ENCODE measurements around the gene TMEM253. TPM values are rescaled to one million over a fixed set of nuclear protein-coding genes. Genes with fewer than 3 reads are reported as not detected.
A peak's percentile ranks its signal among the peaks of the same experiment; 100 is the strongest.

The TMEM253 gene
- total RNA-seq, 1 donor from 2014 or later, result 1.4 TPM

DNA sequence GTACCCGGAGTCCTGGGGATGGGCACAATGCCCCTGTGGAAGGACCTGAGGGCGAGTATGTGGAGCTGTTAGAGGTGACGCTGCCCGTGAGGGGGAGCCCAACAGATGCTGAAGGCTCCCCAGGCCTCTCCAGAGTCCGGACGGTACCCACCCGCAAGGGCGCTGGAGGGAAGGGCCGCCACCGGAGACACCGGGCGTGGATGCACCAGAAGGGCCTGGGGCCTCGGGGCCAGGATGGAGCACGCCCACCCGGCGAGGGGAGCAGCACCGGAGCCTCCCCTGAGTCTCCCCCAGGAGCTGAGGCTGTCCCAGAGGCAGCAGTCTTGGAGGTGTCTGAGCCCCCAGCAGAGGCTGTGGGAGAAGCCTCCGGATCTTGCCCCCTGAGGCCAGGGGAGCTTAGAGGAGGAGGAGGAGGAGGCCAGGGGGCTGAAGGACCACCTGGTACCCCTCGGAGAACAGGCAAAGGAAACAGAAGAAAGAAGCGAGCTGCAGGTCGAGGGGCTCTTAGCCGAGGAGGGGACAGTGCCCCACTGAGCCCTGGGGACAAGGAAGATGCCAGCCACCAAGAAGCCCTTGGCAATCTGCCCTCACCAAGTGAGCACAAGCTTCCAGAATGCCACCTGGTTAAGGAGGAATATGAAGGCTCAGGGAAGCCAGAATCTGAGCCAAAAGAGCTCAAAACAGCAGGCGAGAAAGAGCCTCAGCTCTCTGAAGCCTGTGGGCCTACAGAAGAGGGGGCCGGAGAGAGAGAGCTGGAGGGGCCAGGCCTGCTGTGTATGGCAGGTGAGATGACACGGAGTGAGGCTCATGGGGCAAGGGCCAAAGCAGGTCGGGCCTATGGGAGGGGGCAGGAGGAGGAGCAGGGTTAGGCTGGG lies 26.2 kb upstream of the TMEM253 start:
- Histone ChIP-seq H3K4me1 (ENCODE audit: insufficient read depth, low read length) (peaks cover 21% of the 10 kb centered on the region), H3K4me3 (ENCODE audit: insufficient read depth, low read depth, low read length) (no peak overlapping the region), H3K9ac (ENCODE audit: low read length) (no peak overlapping the region), H3K36me3 (ENCODE audit: insufficient read depth, low read length) (peaks cover 53% of the 10 kb centered on the region), H2AFZ (ENCODE audit: low read depth, low read length) (no peak overlapping the region), H4K20me1 (ENCODE audit: insufficient read depth, low read length) (peaks cover 68% of the 10 kb centered on the region), H3K4me2 (ENCODE audit: low read length) (no peak overlapping the region), H3K9me3 (ENCODE audit: insufficient read depth, low read depth, low read length) (no peaks in the 10 kb centered on the region), H3K27ac (ENCODE audit: low read depth, low read length) (no peak overlapping the region), H3K79me2 (ENCODE audit: insufficient read depth, low read length) (peaks cover 49% of the 10 kb centered on the region), H3K27me3 (ENCODE audit: insufficient read depth, low read length) (no peaks in the 10 kb centered on the region)
- TF ChIP-seq, protein P1, sequence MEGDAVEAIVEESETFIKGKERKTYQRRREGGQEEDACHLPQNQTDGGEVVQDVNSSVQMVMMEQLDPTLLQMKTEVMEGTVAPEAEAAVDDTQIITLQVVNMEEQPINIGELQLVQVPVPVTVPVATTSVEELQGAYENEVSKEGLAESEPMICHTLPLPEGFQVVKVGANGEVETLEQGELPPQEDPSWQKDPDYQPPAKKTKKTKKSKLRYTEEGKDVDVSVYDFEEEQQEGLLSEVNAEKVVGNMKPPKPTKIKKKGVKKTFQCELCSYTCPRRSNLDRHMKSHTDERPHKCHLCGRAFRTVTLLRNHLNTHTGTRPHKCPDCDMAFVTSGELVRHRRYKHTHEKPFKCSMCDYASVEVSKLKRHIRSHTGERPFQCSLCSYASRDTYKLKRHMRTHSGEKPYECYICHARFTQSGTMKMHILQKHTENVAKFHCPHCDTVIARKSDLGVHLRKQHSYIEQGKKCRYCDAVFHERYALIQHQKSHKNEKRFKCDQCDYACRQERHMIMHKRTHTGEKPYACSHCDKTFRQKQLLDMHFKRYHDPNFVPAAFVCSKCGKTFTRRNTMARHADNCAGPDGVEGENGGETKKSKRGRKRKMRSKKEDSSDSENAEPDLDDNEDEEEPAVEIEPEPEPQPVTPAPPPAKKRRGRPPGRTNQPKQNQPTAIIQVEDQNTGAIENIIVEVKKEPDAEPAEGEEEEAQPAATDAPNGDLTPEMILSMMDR (IDR thresholded peaks at IDR 0.05; ENCODE audit: insufficient read depth, low read depth, low read length), result no peak
- no peak for TF ChIP-seq EZH2 (IDR thresholded peaks at IDR 0.05; ENCODE audit: insufficient read depth, low read length)
- Mint-ChIP-seq H3K4me3 (ENCODE audit: unreplicated experiment) (no peak overlapping the region), H3K9me3 (ENCODE audit: unreplicated experiment) (no peaks in the 10 kb centered on the region), H3K27ac (ENCODE audit: unreplicated experiment) (no peak overlapping the region), H3K27me3 (ENCODE audit: low read depth, unreplicated experiment) (no peaks in the 10 kb centered on the region), H3K4me1 (ENCODE audit: low read depth, unreplicated experiment) (peaks cover 17% of the 10 kb centered on the region), H3K36me3 (ENCODE audit: low read depth, unreplicated experiment) (peaks cover 22% of the 10 kb centered on the region)
- FAIRE-seq, result no peak
- DNase-seq (ENCODE audit: low read depth), result no peak

DNA sequence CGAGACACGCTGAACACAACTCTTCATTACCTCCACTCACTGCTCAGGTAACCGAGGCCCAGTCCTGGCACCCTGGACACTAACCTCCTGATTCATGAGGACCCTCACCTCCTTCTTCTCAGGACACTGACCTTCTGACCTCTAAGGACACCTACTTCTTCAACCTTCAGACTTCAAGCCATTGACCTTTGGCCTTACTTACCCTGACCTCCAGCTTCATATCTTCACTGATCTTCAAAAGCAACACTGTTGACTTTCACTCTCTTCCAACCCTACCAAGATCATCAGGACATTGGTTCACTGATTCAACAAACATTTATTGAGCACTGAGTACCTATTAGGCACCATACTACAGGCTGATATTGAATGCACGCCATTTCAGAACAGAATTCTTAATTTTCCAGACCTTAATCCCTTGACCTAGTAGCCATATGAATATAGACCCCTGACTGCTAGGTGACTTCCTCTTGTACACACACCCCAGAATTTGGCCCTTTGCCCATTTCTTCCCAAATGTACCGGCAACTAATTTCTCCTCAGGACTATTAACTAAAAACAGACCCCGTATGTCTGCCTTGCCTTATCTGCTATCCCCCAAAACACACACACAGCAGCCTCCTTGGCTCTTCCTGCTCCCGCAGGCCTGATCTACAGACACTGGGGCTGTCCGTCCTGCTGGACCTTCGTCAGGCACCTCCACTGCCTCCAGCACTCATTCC lies 25.0 kb upstream of the TMEM253 start:
- Histone ChIP-seq H3K4me2 (ENCODE audit: low read length) (no peak overlapping the region), H3K79me2 (ENCODE audit: insufficient read depth, low read length) (peaks cover 43% of the 10 kb centered on the region), H3K4me3 (ENCODE audit: insufficient read depth, low read depth, low read length) (no peak overlapping the region), H3K36me3 (ENCODE audit: insufficient read depth, low read length) (peaks cover 60% of the 10 kb centered on the region), H3K9me3 (ENCODE audit: insufficient read depth, low read depth, low read length) (no peaks in the 10 kb centered on the region), H3K9ac (ENCODE audit: low read length) (no peak overlapping the region), H2AFZ (ENCODE audit: low read depth, low read length) (no peak overlapping the region), H3K4me1 (ENCODE audit: insufficient read depth, low read length) (peaks cover 19% of the 10 kb centered on the region), H3K27ac (ENCODE audit: low read depth, low read length) (no peak overlapping the region), H4K20me1 (ENCODE audit: insufficient read depth, low read length) (peaks cover 73% of the 10 kb centered on the region), H3K27me3 (ENCODE audit: insufficient read depth, low read length) (no peaks in the 10 kb centered on the region)
- no peaks in the 10 kb centered on the region for H3K9me3 Mint-ChIP-seq (ENCODE audit: unreplicated experiment)
- no peak overlapping the region for H3K27ac Mint-ChIP-seq (ENCODE audit: unreplicated experiment)
- H3K4me1 Mint-ChIP-seq (ENCODE audit: low read depth, unreplicated experiment), result peaks cover 17% of the 10 kb centered on the region
- peak overlapping the region; percentile 70 for H3K4me3 Mint-ChIP-seq (ENCODE audit: unreplicated experiment)
- peaks cover 25% of the 10 kb centered on the region for H3K36me3 Mint-ChIP-seq (ENCODE audit: low read depth, unreplicated experiment)
- no peak for DNase-seq (ENCODE audit: low read depth)
- no peak for TF ChIP-seq EZH2 (IDR thresholded peaks at IDR 0.05; ENCODE audit: insufficient read depth, low read length)
- TF ChIP-seq, protein P1 (IDR thresholded peaks at IDR 0.05; ENCODE audit: insufficient read depth, low read depth, low read length), result no peak
- no peak for FAIRE-seq
- no peaks in the 10 kb centered on the region for H3K27me3 Mint-ChIP-seq (ENCODE audit: low read depth, unreplicated experiment)

Measured in astrocyte (in vitro differentiated cells and primary cell).